Parathyroid adenoma (tissue), 2 donors: ENCODE data around the gene TMEM82.

Experiments
- H2AFZ ChIP-seq: fragments of 300-600 bp; sonication (generic); one replicate; pipeline ENCODE4 v1.7.0; 2017; ENCODE audit warnings: antibody characterized with exemption, mild to moderate bottlenecking
- H3K27ac ChIP-seq: fragments of 300-600 bp; sonication (generic); one replicate; pipeline ENCODE4 v1.7.0; 2017
- H3K27me3 ChIP-seq: fragments of 300-600 bp; sonication (generic); one replicate; pipeline ENCODE4 v1.7.0; 2017; ENCODE audit warnings: low read length; ENCODE audit not compliant: control insufficient read depth, insufficient read depth
- H3K36me3 ChIP-seq: fragments of 300-600 bp; sonication (generic); one replicate; pipeline ENCODE4 v1.7.0; 2017; ENCODE audit warnings: low read length; ENCODE audit not compliant: control insufficient read depth, insufficient read depth
- H3K4me1 ChIP-seq: fragments of 300-600 bp; sonication (generic); one replicate; pipeline ENCODE4 v1.7.0; 2017; ENCODE audit warnings: control low read depth
- H3K4me2 ChIP-seq: fragments of 300-600 bp; sonication (generic); one replicate; pipeline ENCODE4 v1.7.0; 2017; ENCODE audit warnings: low read length
- H3K4me3 ChIP-seq: fragments of 300-600 bp; sonication (generic); one replicate; pipeline ENCODE4 v1.7.0; 2017; ENCODE audit warnings: low read depth, low read length
- H3K79me2 ChIP-seq: fragments of 300-600 bp; sonication (generic); one replicate; pipeline ENCODE4 v1.7.0; 2017; ENCODE audit warnings: control low read depth
- H3K9ac ChIP-seq: fragments of 300-600 bp; sonication (generic); one replicate; pipeline ENCODE4 v1.7.0; 2017; ENCODE audit warnings: mild to moderate bottlenecking
- H3K9me3 ChIP-seq: fragments of 300-600 bp; sonication (generic); one replicate; pipeline ENCODE4 v1.7.0; 2017; ENCODE audit warnings: low read length; ENCODE audit not compliant: control insufficient read depth
- CTCF ChIP-seq: fragments of 300-600 bp; sonication (generic); IDR thresholded peaks from one replicate; pipeline ENCODE4 v1.7.0; 2017; ENCODE audit warnings: antibody characterized with exemption, mild to moderate bottlenecking
- donor health status: primary hyperparathyroidism.

TMEM82 gene

GRCh38 chr1:15728937-15729657, 13.2 kb upstream of the TMEM82 start:
- Histone ChIP-seq H3K4me1 (no peaks in the 10 kb centered on the region), H3K9me3 (no peaks in the 10 kb centered on the region), H3K4me3 (no peak overlapping the region), H2AFZ (no peak overlapping the region), H3K4me2 (no peak overlapping the region), H3K27ac (no peak overlapping the region), H3K36me3 (no peaks in the 10 kb centered on the region), H3K27me3 (no peaks in the 10 kb centered on the region), H3K9ac (no peak overlapping the region), H3K79me2 (no peaks in the 10 kb centered on the region)
- TF ChIP-seq CTCF = no peak

- Histone ChIP-seq H3K4me1 (peaks cover 6% of the 10 kb centered on the region), H3K9ac (no peak overlapping the region), H3K4me2 (no peak overlapping the region), H3K27me3 (no peaks in the 10 kb centered on the region), H2AFZ (no peak overlapping the region), H3K36me3 (no peaks in the 10 kb centered on the region), H3K9me3 (no peaks in the 10 kb centered on the region), H3K27ac (no peak overlapping the region), H3K79me2 (no peaks in the 10 kb centered on the region), H3K4me3 (no peak overlapping the region)
- TF ChIP-seq CTCF = no peak
Observed at GRCh38 chr1:15730423-15730822, 11.9 kb upstream of the TMEM82 start.

DNA sequence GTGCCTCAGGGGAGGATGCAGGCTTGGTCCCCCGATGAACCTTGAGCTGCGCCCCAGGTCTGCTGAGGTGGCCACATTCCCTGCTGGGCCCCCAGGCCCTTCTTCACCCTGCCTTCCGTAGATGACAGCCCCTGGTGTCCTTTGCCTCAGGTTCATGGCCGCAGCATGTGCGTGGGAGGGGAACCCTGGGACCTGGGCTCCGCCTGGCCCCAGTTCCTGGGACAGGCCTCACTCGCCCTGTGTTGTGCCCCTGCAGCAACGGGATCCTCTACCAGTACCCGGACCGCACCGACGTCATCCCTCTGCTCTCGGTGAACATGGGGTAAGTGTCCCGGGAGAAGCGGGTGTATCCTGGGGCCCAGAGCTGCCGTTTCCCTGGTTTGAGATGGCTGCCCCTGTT, 11.4 kb upstream of the TMEM82 start:
- no peak overlapping the region for H3K4me3 ChIP-seq
- H3K4me2 ChIP-seq = no peak overlapping the region
- H3K9me3 ChIP-seq = no peaks in the 10 kb centered on the region
- H3K9ac ChIP-seq = no peak overlapping the region
- no peak overlapping the region for H2AFZ ChIP-seq
- no peaks in the 10 kb centered on the region for H3K36me3 ChIP-seq
- peaks cover 11% of the 10 kb centered on the region for H3K4me1 ChIP-seq
- no peak for TF ChIP-seq CTCF
- H3K27me3 ChIP-seq = no peaks in the 10 kb centered on the region
- H3K27ac ChIP-seq = no peak overlapping the region
- no peaks in the 10 kb centered on the region for H3K79me2 ChIP-seq

- H3K36me3 ChIP-seq = no peaks in the 10 kb centered on the region
- H3K79me2 ChIP-seq = no peaks in the 10 kb centered on the region
- no peak overlapping the region for H3K27ac ChIP-seq
- H3K9ac ChIP-seq = no peak overlapping the region
- TF ChIP-seq CTCF = no peak
- peaks cover 11% of the 10 kb centered on the region for H3K4me1 ChIP-seq
- no peak overlapping the region for H2AFZ ChIP-seq
- no peak overlapping the region for H3K4me3 ChIP-seq
- H3K27me3 ChIP-seq = no peaks in the 10 kb centered on the region
- no peaks in the 10 kb centered on the region for H3K9me3 ChIP-seq
- H3K4me2 ChIP-seq = no peak overlapping the region
Observed at GRCh38 chr1:15731735-15732685, 10.3 kb upstream of the TMEM82 start.
